SW 1271 (cell line): ENCODE measurements around the gene MPIG6B.
A peak's percentile ranks its signal among the peaks of the same experiment; 100 is the strongest.

Experiments
- DNase-seq, 2 experiments: peaks; one replicate each; lab custom pipeline; 2025; lab: John Stamatoyannopoulos, UW

The MPIG6B gene

GRCh38 chr6:31767096-31767645, 44.0 kb downstream of the MPIG6B start:
- DNase-seq = no peak

- DNase-seq = no peak
These were observed 45.4 kb downstream of the MPIG6B start for GRCh38 chr6:31768363-31769257.

DNA sequence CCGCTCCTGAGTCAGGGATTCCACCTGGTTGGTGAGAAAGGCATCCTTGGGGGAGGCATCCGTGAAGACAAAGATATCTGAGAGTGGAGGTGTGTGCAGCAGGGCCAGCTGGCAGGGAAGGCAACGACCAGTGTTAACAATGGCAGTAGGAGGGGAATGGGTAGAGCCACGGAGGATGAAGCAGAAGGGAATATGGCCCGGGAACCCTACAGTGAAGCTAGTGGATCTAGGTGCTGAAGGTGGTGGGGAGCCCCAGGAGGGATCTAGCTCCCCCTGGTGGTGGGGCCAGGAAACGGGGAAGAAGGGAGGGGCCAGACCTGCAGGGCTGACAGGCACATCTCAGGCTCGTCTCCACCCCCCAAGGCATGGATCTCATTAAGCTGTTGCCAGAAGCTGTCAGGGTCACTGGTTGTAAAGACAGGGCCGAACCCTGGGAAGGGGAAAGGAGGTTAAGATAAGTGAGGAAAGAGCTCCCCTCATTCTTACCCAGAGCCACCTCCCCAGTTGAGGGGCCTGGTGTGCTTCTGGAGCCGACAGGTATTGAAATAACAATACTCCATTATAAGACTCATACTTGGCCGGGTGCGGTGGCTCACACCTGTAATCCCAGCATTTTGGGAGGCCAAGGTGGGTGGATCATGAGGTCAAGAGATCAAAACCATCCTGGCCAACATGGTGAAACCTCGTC, 46.7 kb downstream of the MPIG6B start:
- DNase-seq = peak in 1 of 2 experiments; percentile 34

DNA sequence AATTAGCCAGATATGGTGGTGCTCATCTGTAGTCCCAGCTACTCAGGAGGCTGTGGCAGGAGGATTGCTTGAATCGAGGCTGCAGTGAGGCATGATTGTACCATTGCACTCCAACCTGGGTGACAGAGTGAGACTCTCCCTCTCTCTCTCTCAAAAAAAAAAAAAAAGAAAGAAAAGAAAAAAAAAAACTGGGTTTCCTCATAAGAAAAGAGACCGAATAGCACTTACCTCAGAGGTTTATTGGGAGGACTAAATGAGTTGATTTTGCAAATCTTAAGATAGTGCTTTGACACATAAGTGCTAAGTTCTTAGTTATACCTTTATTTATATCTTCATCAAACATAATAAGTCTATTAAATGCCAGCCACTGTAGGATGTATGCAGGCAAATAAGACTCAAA, 47.7 kb downstream of the MPIG6B start:
- DNase-seq = no peak

DNA sequence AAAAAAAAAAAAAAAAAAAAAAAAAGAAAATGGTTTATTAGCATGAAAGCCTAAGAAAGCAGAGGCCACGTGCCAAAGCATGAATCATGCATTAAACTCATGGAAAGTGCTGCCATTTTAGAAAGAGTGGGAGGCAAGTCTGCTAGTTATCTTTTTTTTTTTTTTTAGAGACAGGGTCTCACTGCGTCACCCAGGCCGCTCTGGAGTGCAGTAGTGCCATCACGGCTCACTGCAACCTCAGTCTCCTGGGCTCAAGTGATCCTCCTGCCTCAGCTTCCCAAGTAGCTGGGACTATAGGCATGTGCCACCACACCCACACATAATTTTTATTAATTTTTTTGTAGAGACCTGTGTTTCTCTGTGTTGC, 48.8 kb downstream of the MPIG6B start:
- DNase-seq = no peak

- DNase-seq = no peak
These were observed 52.0 kb downstream of the MPIG6B start for GRCh38 chr6:31775184-31775583.

- DNase-seq = no peak
These were observed 52.7 kb downstream of the MPIG6B start for GRCh38 chr6:31775633-31776484.
